Measurements from ENCODE around the gene STAP1. TPM values are rescaled to one million over a fixed set of nuclear protein-coding genes. Genes with fewer than 3 reads are reported as not detected.
"Not testable (repeated sequence)": the region's sequence is repeated elsewhere in the genome, so short reads cannot be mapped to it uniquely, and the experiment has no call there.

The STAP1 gene
- polyA plus RNA-seq, 4 donors: 0.13 to 0.49 (median 0.27) TPM

GRCh38 chr4:67614186-67614585 is 55.7 kb downstream of the STAP1 start:
- DNase-seq (ENCODE audit: low read depth in 4 of 4, low spot score in 3 of 4): no peak

- DNase-seq (ENCODE audit: low read depth in 4 of 4, low spot score in 3 of 4): no peak
These were observed 56.6 kb downstream of the STAP1 start for GRCh38 chr4:67615119-67615518.

- DNase-seq (ENCODE audit: low read depth in 4 of 4, low spot score in 3 of 4): no peak
These were observed 58.0 kb downstream of the STAP1 start for GRCh38 chr4:67616478-67616877.

GRCh38 chr4:67624939-67625338 is 66.4 kb downstream of the STAP1 start:
- no peak for DNase-seq (ENCODE audit: low read depth in 4 of 4, low spot score in 3 of 4)

GRCh38 chr4:67632492-67632891 is 74.0 kb downstream of the STAP1 start:
- no peak for DNase-seq (ENCODE audit: low read depth in 4 of 4, low spot score in 3 of 4)

GRCh38 chr4:67634741-67635140 is 76.2 kb downstream of the STAP1 start:
- no peak for DNase-seq (ENCODE audit: low read depth in 4 of 4, low spot score in 3 of 4)

GRCh38 chr4:67635331-67635730 is 76.8 kb downstream of the STAP1 start:
- DNase-seq (ENCODE audit: low read depth in 4 of 4, low spot score in 3 of 4): no peak

GRCh38 chr4:67636978-67637377 is 78.5 kb downstream of the STAP1 start:
- not testable (repeated sequence) for DNase-seq (ENCODE audit: low read depth in 4 of 4, low spot score in 3 of 4)

- no peak for DNase-seq (ENCODE audit: low read depth in 4 of 4, low spot score in 3 of 4)
These were observed 79.6 kb downstream of the STAP1 start for GRCh38 chr4:67638136-67638535.

GRCh38 chr4:67651536-67651935 is 93.0 kb downstream of the STAP1 start:
- DNase-seq (ENCODE audit: low read depth in 4 of 4, low spot score in 3 of 4): no peak

Other genes starting within 250 kb of the STAP1 start
- gene CENPC, start 13.2 kb upstream of the STAP1 start, polyA plus RNA-seq (ENCODE audit: insufficient read length in 4 of 4): 10 to 100 TPM; 22.5 to 30.3 (median 28.5) TPM
- 10 to 100 TPM; 44.8 to 64.3 (median 56.0) TPM for gene UBA6, start 142.4 kb downstream of the STAP1 start, polyA plus RNA-seq (ENCODE audit: insufficient read length in 4 of 4)
- under 1 TPM; 0.28 to 0.60 (median 0.40) TPM for gene GNRHR, start 195.7 kb downstream of the STAP1 start, polyA plus RNA-seq (ENCODE audit: insufficient read length in 4 of 4)

Measured in right renal pelvis (tissue), 4 donors.